Measurements from ENCODE around the gene NHS.

Gene NHS

DNA sequence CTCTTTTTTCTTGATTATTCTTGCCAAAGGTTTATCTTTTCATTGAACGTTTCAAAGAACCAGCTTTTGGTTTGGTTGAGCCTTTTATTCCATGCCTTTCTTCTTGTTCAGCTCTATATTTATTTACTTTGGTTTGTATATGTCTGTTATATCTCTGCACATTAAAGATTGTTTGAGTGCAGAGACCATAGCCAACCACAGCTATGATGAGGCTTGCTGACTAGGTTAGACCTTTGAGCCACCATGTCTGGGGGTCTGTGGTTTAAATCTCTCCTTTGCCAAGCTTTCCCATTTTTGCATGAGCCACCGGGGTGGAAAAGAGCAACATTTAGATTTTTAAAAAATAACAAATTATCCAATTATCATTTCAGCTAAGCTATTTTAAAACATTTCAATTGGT lies 96.1 kb downstream of the NHS start:
- Histone ChIP-seq H2BK12ac (ENCODE audit: low read length in 2 of 2) (no peak overlapping the region), H3K9ac (ENCODE audit: low read length) (no peak overlapping the region), H3K9me3 (ENCODE audit: control insufficient read depth, low read length) (no peaks in the 10 kb centered on the region), H2AFZ (ENCODE audit: low read depth, low read length) (no peak overlapping the region), H2BK5ac (ENCODE audit: low read depth, low read length, poor library complexity, severe bottlenecking) (no peak overlapping the region), H2BK15ac (ENCODE audit: low read depth, poor library complexity, severe bottlenecking) (no peak overlapping the region), H3K4ac (ENCODE audit: low read depth in 1 of 2, low read length in 2 of 2) (no peak overlapping the region), H3K23ac (ENCODE audit: low read length in 2 of 2) (no peak overlapping the region), H3K27ac (ENCODE audit: low read length, poor library complexity, severe bottlenecking) (no peak overlapping the region), H4K8ac (ENCODE audit: low read length) (no peak overlapping the region), H3K18ac (ENCODE audit: low read depth in 1 of 2, low read length in 2 of 2) (no peak overlapping the region), H4K91ac (ENCODE audit: low read length) (no peak overlapping the region), H3K36me3 (ENCODE audit: control insufficient read depth in 1 of 2, insufficient read depth in 2 of 2, low read depth in 1 of 2, low read length in 2 of 2) (no peaks in the 10 kb centered on the region), H2AK5ac (ENCODE audit: low read length, severe bottlenecking) (no peak overlapping the region), H3K27me3 (ENCODE audit: control insufficient read depth in 1 of 2, insufficient read depth in 1 of 2, low read length in 2 of 2) (peaks cover 0 to 9% of the 10 kb centered on the region in 2 experiments), H3K4me3 (ENCODE audit: insufficient read depth in 1 of 2, low read depth in 1 of 2, low read length in 2 of 2) (no peak overlapping the region), H3K79me1 (replicated peaks; ENCODE audit: low read length, poor library complexity, severe bottlenecking) (peaks cover 7% of the 10 kb centered on the region), H3K4me1 (ENCODE audit: control insufficient read depth, insufficient read depth, low read depth, low read length) (peaks cover 5% of the 10 kb centered on the region), H3K4me2 (ENCODE audit: low read length, poor library complexity, severe bottlenecking) (no peak overlapping the region), H2BK120ac (ENCODE audit: low read depth, low read length) (no peak overlapping the region), H3K14ac (ENCODE audit: low read length in 2 of 2) (no peak overlapping the region)
- no CpG with 5 or more reads among the region's 2 CpGs for WGBS
- DNase-seq, result no peak

DNA sequence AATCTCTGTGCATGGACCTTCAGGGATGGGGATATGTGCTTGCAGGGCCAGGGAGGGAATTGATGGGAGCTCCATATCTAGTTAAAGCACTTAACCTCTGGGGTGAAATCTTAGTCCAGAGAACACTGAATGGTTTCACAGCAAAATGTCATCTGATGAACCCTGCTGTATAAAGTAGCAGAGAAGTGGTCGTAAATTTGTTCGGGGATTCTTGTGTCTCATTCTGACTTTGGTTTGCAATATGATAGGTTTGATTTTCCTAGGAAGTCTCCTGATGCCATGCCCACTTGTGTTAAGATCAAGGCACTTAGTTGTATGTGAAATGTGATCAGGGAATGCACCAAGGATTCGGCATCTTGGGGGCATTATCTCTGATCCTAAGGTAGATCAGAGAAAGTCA lies 96.9 kb downstream of the NHS start:
- Histone ChIP-seq H2AFZ (ENCODE audit: low read depth, low read length) (no peak overlapping the region), H3K27me3 (ENCODE audit: control insufficient read depth in 1 of 2, insufficient read depth in 1 of 2, low read length in 2 of 2) (peaks cover 0 to 9% of the 10 kb centered on the region in 2 experiments), H3K9me3 (ENCODE audit: control insufficient read depth, low read length) (no peaks in the 10 kb centered on the region), H4K8ac (ENCODE audit: low read length) (no peak overlapping the region), H3K18ac (ENCODE audit: low read depth in 1 of 2, low read length in 2 of 2) (no peak overlapping the region), H2BK120ac (ENCODE audit: low read depth, low read length) (no peak overlapping the region), H3K4me3 (ENCODE audit: insufficient read depth in 1 of 2, low read depth in 1 of 2, low read length in 2 of 2) (no peak overlapping the region), H3K23ac (ENCODE audit: low read length in 2 of 2) (no peak overlapping the region), H4K91ac (ENCODE audit: low read length) (no peak overlapping the region), H3K4ac (ENCODE audit: low read depth in 1 of 2, low read length in 2 of 2) (no peak overlapping the region), H2AK5ac (ENCODE audit: low read length, severe bottlenecking) (no peak overlapping the region), H3K14ac (ENCODE audit: low read length in 2 of 2) (no peak overlapping the region), H3K4me2 (ENCODE audit: low read length, poor library complexity, severe bottlenecking) (no peak overlapping the region), H3K4me1 (ENCODE audit: control insufficient read depth, insufficient read depth, low read depth, low read length) (peaks cover 5% of the 10 kb centered on the region), H3K9ac (ENCODE audit: low read length) (no peak overlapping the region), H3K27ac (ENCODE audit: low read length, poor library complexity, severe bottlenecking) (no peak overlapping the region), H2BK5ac (ENCODE audit: low read depth, low read length, poor library complexity, severe bottlenecking) (no peak overlapping the region), H3K79me1 (replicated peaks; ENCODE audit: low read length, poor library complexity, severe bottlenecking) (peaks cover 7% of the 10 kb centered on the region), H2BK15ac (ENCODE audit: low read depth, poor library complexity, severe bottlenecking) (no peak overlapping the region), H3K36me3 (ENCODE audit: control insufficient read depth in 1 of 2, insufficient read depth in 2 of 2, low read depth in 1 of 2, low read length in 2 of 2) (no peaks in the 10 kb centered on the region), H2BK12ac (ENCODE audit: low read length in 2 of 2) (no peak overlapping the region)
- no peak for DNase-seq
- WGBS, result 71% methylated on average over 3 of the region's 3 CpGs

DNA sequence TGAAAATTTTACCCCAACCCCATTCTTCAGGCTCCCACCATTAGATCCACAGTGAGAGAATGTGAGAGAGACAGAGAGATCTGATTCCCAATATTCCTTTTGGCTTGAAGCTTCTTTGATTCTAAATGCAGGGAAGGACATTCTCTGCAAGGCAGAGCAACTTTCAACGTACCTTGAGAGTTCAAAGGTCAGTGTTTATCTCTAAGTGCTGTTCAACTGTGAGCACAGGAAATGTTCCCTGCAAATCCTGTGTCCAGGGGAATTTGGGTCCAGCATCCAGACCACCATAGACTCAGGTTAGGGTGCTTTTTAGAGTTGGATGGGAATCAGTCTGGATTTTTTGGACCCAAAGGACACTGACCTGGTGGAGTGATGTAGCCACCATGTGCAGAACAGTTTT lies 97.4 kb downstream of the NHS start:
- no peak for DNase-seq
- peaks cover 9% of the 10 kb centered on the region for H3K79me1 ChIP-seq (replicated peaks; ENCODE audit: low read length, poor library complexity, severe bottlenecking)
- H2BK120ac ChIP-seq (ENCODE audit: low read depth, low read length), result no peak overlapping the region
- H3K9me3 ChIP-seq (ENCODE audit: control insufficient read depth, low read length), result no peaks in the 10 kb centered on the region
- H2AFZ ChIP-seq (ENCODE audit: low read depth, low read length), result no peak overlapping the region
- H3K14ac ChIP-seq (ENCODE audit: low read length in 2 of 2), result no peak overlapping the region
- no peak overlapping the region for H4K8ac ChIP-seq (ENCODE audit: low read length)
- no peak overlapping the region for H2BK15ac ChIP-seq (ENCODE audit: low read depth, poor library complexity, severe bottlenecking)
- no peak overlapping the region for H3K4me3 ChIP-seq (ENCODE audit: insufficient read depth in 1 of 2, low read depth in 1 of 2, low read length in 2 of 2)
- H3K4me1 ChIP-seq (ENCODE audit: control insufficient read depth, insufficient read depth, low read depth, low read length), result peaks cover 5% of the 10 kb centered on the region
- H2BK12ac ChIP-seq (ENCODE audit: low read length in 2 of 2), result no peak overlapping the region
- no peaks in the 10 kb centered on the region for H3K36me3 ChIP-seq (ENCODE audit: control insufficient read depth in 1 of 2, insufficient read depth in 2 of 2, low read depth in 1 of 2, low read length in 2 of 2)
- H3K9ac ChIP-seq (ENCODE audit: low read length), result no peak overlapping the region
- no peak overlapping the region for H2AK5ac ChIP-seq (ENCODE audit: low read length, severe bottlenecking)
- H3K4ac ChIP-seq (ENCODE audit: low read depth in 1 of 2, low read length in 2 of 2), result no peak overlapping the region
- H3K27me3 ChIP-seq (ENCODE audit: control insufficient read depth in 1 of 2, insufficient read depth in 1 of 2, low read length in 2 of 2), result peaks cover 0 to 9% of the 10 kb centered on the region in 2 experiments
- no peak overlapping the region for H3K27ac ChIP-seq (ENCODE audit: low read length, poor library complexity, severe bottlenecking)
- no peak overlapping the region for H3K4me2 ChIP-seq (ENCODE audit: low read length, poor library complexity, severe bottlenecking)
- no peak overlapping the region for H3K23ac ChIP-seq (ENCODE audit: low read length in 2 of 2)
- H2BK5ac ChIP-seq (ENCODE audit: low read depth, low read length, poor library complexity, severe bottlenecking), result no peak overlapping the region
- 10% methylated on average over 1 of the region's 1 CpG for WGBS
- no peak overlapping the region for H4K91ac ChIP-seq (ENCODE audit: low read length)
- H3K18ac ChIP-seq (ENCODE audit: low read depth in 1 of 2, low read length in 2 of 2), result no peak overlapping the region

DNA sequence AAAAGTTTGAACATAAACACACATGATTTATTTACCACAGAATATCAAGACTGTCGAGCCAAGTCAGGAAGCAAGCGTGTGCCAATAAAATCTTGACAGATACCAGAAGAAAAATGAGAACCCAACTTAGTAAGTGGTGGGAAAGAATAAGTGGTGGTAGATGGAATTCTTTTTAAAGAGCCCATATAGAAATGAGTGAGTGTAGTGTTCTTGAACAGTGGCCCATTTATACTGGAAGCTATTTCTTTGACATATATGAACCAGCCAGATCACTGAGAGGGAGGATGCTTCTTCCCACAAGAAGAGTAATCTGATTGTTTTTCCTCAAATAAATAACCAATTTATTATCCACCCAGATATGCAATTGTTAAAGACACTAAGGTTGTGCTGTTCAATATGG lies 98.0 kb downstream of the NHS start:
- H3K27ac ChIP-seq (ENCODE audit: low read length, poor library complexity, severe bottlenecking), result no peak overlapping the region
- H2BK12ac ChIP-seq (ENCODE audit: low read length in 2 of 2), result no peak overlapping the region
- no peaks in the 10 kb centered on the region for H3K36me3 ChIP-seq (ENCODE audit: control insufficient read depth in 1 of 2, insufficient read depth in 2 of 2, low read depth in 1 of 2, low read length in 2 of 2)
- H3K9me3 ChIP-seq (ENCODE audit: control insufficient read depth, low read length), result no peaks in the 10 kb centered on the region
- peaks cover 5% of the 10 kb centered on the region for H3K4me1 ChIP-seq (ENCODE audit: control insufficient read depth, insufficient read depth, low read depth, low read length)
- H3K14ac ChIP-seq (ENCODE audit: low read length in 2 of 2), result no peak overlapping the region
- H3K27me3 ChIP-seq (ENCODE audit: control insufficient read depth in 1 of 2, insufficient read depth in 1 of 2, low read length in 2 of 2), result peaks cover 0 to 9% of the 10 kb centered on the region in 2 experiments
- H3K79me1 ChIP-seq (replicated peaks; ENCODE audit: low read length, poor library complexity, severe bottlenecking), result peaks cover 9% of the 10 kb centered on the region
- H3K18ac ChIP-seq (ENCODE audit: low read depth in 1 of 2, low read length in 2 of 2), result no peak overlapping the region
- H3K4me3 ChIP-seq (ENCODE audit: insufficient read depth in 1 of 2, low read depth in 1 of 2, low read length in 2 of 2), result no peak overlapping the region
- H4K8ac ChIP-seq (ENCODE audit: low read length), result no peak overlapping the region
- H3K4ac ChIP-seq (ENCODE audit: low read depth in 1 of 2, low read length in 2 of 2), result no peak overlapping the region
- no peak overlapping the region for H3K4me2 ChIP-seq (ENCODE audit: low read length, poor library complexity, severe bottlenecking)
- DNase-seq, result no peak
- H2AFZ ChIP-seq (ENCODE audit: low read depth, low read length), result no peak overlapping the region
- no peak overlapping the region for H3K9ac ChIP-seq (ENCODE audit: low read length)
- no peak overlapping the region for H2BK15ac ChIP-seq (ENCODE audit: low read depth, poor library complexity, severe bottlenecking)
- no peak overlapping the region for H3K23ac ChIP-seq (ENCODE audit: low read length in 2 of 2)
- H2BK120ac ChIP-seq (ENCODE audit: low read depth, low read length), result no peak overlapping the region
- H2BK5ac ChIP-seq (ENCODE audit: low read depth, low read length, poor library complexity, severe bottlenecking), result no peak overlapping the region
- no peak overlapping the region for H2AK5ac ChIP-seq (ENCODE audit: low read length, severe bottlenecking)
- no peak overlapping the region for H4K91ac ChIP-seq (ENCODE audit: low read length)
- 25% methylated on average over 2 of the region's 2 CpGs for WGBS

Data from mesenchymal stem cell (in vitro differentiated cells and primary cell).